Stimulated activated CD8-positive, alpha-beta memory T cell treated with anti-CD3 and anti-CD28 coated beads, Interleukin-12 subunit alpha, Interleukin-12 subunit beta, amount 100 ng/mL, for 4 hours (primary cell): ENCODE measurements around the gene VCL.
"Not testable (repeated sequence)": the region's sequence is repeated elsewhere in the genome, so short reads cannot be mapped to it uniquely, and the experiment has no call there.

Source experiments
- DNase-seq: peaks from one replicate; pipeline ENCODE4 v3.0.0-alpha.2; 2020; ENCODE audit warnings: low read depth

The VCL gene

GRCh38 chr10:74040200-74041126 lies 42.5 kb downstream of the VCL start:
- DNase-seq = no peak

- DNase-seq = no peak
Observed at GRCh38 chr10:74044419-74044818, 46.5 kb downstream of the VCL start.

- no peak for DNase-seq
Observed at GRCh38 chr10:74047304-74047703, 49.4 kb downstream of the VCL start.

- DNase-seq = no peak
Observed at GRCh38 chr10:74047871-74048270, 50.0 kb downstream of the VCL start.

GRCh38 chr10:74048433-74048832 lies 50.5 kb downstream of the VCL start:
- no peak for DNase-seq

- DNase-seq = no peak
Observed at GRCh38 chr10:74049955-74050354, 52.0 kb downstream of the VCL start.

- DNase-seq = no peak
Observed at GRCh38 chr10:74050653-74051052, 52.7 kb downstream of the VCL start.

GRCh38 chr10:74051736-74052342 lies 53.9 kb downstream of the VCL start:
- no peak for DNase-seq

GRCh38 chr10:74052994-74053393 lies 55.1 kb downstream of the VCL start:
- no peak for DNase-seq

GRCh38 chr10:74055383-74056049 lies 57.6 kb downstream of the VCL start:
- DNase-seq = no peak

GRCh38 chr10:74056050-74056818 lies 58.3 kb downstream of the VCL start:
- no peak for DNase-seq

GRCh38 chr10:74058071-74058470 lies 60.2 kb downstream of the VCL start:
- no peak for DNase-seq

- no peak for DNase-seq
Observed at GRCh38 chr10:74058658-74059057, 60.7 kb downstream of the VCL start.

- DNase-seq = no peak
Observed at GRCh38 chr10:74061104-74061503, 63.2 kb downstream of the VCL start.

- DNase-seq = not testable (repeated sequence)
Observed at GRCh38 chr10:74061978-74062377, 64.1 kb downstream of the VCL start.

GRCh38 chr10:74063256-74063655 lies 65.3 kb downstream of the VCL start:
- no peak for DNase-seq

- no peak for DNase-seq
Observed at GRCh38 chr10:74067373-74068352, 69.7 kb downstream of the VCL start.

- DNase-seq = no peak
Observed at GRCh38 chr10:74071157-74071556, 73.2 kb downstream of the VCL start.

- no peak for DNase-seq
Observed at GRCh38 chr10:74072503-74072902, 74.6 kb downstream of the VCL start.

- DNase-seq = no peak
Observed at GRCh38 chr10:74075906-74076305, 78.0 kb downstream of the VCL start.

- DNase-seq = no peak
Observed at GRCh38 chr10:74076961-74077360, 79.0 kb downstream of the VCL start.
